ENCODE data around the gene TGFB2.
A peak's percentile ranks its signal among the peaks of the same experiment; 100 is the strongest.

Gene TGFB2

DNA sequence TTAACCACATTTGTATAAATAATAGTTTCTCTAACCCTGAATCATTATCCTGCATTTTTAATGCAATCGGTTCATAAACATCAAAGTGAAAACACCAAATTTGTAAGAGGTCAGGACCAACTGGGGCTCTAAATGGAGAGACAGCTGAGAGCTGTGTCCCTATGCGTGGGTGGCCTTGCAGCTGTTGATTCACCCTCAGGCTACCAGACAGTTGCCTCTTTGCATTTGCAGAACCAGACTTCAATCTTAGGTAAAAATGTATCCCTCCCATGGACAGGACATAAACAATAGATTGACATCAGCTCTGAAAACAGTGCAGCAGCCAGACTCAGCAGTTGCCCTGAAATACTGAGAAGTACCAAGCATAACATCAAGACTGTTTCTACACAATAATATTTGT is 8.8 kb upstream of the TGFB2 start:
- DNase-seq (ENCODE audit: low read depth): no peak

- no peak for DNase-seq (ENCODE audit: low read depth)
Observed at GRCh38 chr1:218339267-218339831, 5.8 kb upstream of the TGFB2 start.

GRCh38 chr1:218341325-218341724 is 3.8 kb upstream of the TGFB2 start:
- no peak for DNase-seq (ENCODE audit: low read depth)

GRCh38 chr1:218342091-218342490 is 3.0 kb upstream of the TGFB2 start:
- DNase-seq (ENCODE audit: low read depth): no peak

GRCh38 chr1:218345673-218346390 is 696 bp downstream of the TGFB2 start:
- DNase-seq (ENCODE audit: low read depth): no peak

- DNase-seq (ENCODE audit: low read depth): no peak
Observed at GRCh38 chr1:218346391-218347204, 1.5 kb downstream of the TGFB2 start.

DNA sequence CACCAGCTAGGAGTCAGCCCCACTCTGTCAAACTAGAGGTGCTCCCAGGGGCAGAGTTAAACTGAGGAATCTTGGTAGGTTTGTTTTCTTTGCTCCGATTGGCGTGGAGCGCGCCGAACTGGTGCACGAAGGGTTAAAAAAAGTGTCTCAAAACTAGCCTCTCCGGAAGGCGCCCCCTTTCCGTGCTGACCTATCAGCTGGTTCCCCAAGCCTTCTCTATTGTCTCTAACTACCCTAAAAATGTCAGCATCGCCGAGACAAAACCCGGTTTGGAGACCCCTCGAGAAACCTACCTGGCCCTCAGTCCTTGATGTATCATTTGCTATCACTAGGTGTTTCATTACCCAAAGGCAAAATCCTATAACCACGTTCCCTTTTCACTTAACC is 2.2 kb downstream of the TGFB2 start:
- no peak for DNase-seq (ENCODE audit: low read depth)

DNA sequence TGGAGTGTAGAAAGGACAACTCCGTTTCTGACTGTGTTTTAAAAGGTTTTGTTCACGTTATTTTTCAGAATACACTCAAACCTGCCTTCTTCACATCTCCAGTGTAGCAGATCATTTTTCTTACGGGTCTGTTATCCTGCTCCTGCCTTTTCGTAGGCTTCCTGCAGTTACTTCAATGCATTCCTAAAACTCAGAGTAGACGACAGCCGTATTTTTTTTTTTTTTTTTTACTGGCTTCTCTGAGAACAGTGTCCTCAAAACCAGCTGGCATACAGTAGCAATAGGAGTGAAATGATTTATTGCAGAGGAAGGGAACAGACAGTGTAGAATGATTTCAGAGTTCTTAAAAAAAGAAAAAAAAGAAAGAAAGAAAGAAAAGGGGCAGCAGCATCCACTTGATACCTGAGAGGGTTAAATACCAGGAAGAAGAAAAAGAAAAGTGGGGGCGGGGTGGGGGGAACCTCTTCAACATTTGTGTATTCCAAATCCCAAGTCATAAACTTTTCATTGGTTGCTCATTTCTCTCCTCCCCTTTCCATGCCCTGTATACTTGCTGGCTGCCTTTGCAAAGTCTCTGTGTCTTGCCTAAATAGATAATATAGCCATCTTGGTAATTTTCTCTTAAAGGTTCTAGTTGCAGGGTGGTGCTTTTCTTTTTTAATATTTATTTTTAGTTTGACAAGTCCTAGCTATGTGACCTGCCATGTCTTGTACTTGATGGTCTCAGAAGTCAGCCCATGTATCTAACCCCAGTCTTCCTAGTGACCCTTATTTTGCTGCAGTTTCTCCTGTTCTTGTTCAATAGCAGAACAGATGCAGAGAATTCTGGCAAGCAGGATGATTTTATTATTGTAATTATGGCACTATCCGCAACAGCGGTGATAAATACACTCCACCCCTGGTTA is 2.8 kb downstream of the TGFB2 start:
- no peak for DNase-seq (ENCODE audit: low read depth)

DNA sequence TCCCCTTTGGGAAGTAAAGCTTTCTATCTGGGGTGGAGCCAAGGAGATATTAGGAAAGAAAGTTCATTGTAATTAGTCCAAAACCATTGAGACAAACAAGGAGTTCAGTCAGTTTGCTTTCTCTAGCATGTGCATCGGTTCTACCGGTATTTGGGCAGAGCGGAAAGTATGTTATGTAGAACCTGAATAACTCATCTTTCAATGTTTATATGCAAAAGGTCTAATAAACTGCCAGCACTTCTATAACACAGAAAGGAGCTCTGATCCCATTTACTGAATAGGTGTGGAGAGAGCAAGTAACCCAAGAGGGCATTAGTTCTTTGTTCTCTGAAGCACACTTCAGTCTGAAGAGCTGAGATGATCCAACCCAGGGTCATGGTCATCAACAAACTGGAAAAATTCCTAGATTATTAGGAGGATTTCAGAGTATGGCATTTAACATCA is 3.5 kb downstream of the TGFB2 start:
- DNase-seq (ENCODE audit: low read depth): no peak

DNA sequence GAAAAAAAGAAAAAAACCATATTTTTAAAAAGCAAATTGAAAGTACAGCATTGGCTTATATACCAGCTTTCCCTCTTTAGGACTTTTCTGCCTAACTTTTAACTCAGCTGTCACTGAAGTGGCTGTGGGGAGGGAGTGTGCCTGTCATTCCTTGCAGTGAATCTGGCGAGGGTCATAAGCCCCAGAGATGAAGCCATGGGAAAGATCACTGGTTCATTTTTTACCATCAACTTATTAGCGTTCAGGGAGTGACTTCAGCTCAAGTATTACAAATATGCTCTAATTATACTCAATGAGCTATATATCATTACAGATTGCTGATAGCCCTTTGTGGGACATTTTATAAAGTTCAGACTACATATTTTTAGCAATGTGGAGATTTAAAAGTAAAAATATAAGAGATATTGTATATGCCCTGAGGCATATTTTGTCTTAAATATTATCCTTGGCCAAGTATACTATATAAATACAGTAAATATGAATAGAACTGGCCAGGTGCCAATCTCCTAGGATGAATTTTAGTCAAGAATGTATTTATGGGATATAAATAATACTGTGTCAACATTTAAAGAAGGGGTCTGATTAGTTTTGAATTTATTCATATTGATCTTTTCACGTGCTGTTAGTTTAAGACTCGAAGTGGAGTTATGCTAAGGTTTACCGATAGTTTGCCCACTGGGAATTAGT is 4.4 kb downstream of the TGFB2 start:
- no peak for DNase-seq (ENCODE audit: low read depth)

DNA sequence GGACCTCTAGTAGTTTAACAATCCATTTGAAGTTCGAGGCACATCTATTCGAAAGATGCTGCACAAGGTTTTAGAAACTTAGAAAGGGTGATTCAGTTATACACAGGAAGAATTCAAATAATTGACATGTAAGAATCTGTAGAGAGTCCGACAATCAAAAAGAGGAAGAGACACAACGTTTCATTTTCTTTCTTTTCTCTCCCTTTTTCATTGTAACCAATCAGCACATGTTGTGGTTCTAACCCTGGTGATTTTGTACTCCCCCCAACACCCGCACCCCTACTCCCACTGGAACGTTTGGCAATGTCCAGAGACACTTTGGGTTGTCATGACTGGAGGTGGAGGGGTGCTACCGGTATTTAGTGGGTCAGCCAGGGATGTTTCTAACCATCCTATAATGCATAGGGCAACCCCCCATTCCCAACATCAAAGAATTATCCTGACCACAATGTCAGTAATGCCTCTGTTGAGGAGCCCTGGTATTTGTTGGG is 4.9 kb downstream of the TGFB2 start:
- no peak for DNase-seq (ENCODE audit: low read depth)

DNA sequence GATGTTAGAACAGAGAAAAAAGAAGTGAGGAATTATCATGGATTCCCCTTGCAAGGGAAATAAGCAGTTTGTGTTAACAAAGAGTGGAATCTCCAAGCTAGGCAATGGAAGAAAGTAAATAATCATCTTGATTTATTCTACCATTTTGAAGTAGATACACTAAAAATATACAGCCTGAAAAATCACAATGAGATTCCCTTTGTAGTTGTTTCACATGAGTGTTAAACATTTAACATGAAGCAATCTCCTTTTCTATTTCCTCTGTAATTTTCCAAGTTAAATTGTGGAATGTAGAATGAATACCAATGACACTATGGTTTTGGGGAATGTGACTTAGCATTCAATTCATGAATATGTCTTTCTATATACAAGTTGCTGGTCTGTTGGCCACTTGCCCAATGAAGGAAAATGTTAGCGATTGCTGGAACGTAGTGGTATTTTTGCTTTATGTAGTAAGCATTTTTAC is 5.7 kb downstream of the TGFB2 start:
- DNase-seq (ENCODE audit: low read depth): no peak

DNA sequence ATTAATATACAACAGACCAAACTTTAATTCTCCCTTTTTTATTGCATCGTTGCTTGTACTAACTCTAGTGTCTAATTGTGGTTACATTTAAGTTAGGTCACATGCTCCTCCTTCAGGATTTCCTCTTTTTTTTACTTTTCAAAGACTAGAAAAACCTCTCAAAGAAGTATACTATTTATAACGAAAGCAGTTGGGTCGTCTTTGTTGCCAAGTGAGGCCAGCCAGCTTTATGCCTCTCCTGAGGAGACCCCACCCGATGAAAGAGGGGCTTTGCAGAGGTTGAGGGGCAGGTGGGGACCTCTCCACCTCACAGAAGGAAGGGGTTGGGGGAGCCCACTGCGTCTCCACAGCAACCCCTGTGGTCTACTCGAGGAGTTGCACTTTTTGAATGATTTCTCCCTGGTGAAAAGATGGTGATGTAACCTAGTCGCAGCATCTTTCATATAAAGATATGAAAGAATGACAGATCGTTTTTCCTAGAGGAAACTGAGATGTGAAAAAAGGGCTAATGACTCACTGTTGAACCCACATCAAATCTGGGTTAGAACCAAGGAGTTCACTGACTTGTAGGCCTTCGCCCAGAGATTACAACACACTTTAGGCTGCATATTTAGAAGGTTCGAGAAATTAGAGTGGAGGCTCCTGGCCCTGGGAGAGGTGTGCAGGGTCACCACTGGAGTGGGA is 6.4 kb downstream of the TGFB2 start:
- peak; percentile 15 for DNase-seq (ENCODE audit: low read depth)

- DNase-seq (ENCODE audit: low read depth): no peak
Observed at GRCh38 chr1:218352075-218352438, 6.9 kb downstream of the TGFB2 start.

DNA sequence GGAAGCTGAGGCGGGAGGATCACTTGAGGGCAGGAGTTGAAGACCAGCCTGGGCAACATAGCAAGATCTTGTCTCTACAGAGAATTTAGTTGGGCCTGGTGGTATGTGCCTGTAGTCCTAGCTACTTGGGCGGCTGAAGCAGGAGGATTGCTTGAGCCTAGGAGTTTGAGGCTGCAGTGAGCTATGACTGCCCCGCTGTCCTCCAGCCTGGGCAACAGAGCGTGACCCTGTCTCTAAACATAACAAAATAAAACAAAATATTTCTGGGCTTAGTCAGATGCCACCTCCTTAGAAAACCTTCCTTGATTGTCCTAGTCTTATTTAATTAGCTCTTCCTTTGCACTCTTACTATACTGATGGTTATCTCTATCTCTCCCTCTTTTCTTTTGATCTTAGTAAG is 8.5 kb downstream of the TGFB2 start:
- DNase-seq (ENCODE audit: low read depth): no peak

- no peak for DNase-seq (ENCODE audit: low read depth)
Observed at GRCh38 chr1:218355278-218355677, 10.1 kb downstream of the TGFB2 start.

DNA sequence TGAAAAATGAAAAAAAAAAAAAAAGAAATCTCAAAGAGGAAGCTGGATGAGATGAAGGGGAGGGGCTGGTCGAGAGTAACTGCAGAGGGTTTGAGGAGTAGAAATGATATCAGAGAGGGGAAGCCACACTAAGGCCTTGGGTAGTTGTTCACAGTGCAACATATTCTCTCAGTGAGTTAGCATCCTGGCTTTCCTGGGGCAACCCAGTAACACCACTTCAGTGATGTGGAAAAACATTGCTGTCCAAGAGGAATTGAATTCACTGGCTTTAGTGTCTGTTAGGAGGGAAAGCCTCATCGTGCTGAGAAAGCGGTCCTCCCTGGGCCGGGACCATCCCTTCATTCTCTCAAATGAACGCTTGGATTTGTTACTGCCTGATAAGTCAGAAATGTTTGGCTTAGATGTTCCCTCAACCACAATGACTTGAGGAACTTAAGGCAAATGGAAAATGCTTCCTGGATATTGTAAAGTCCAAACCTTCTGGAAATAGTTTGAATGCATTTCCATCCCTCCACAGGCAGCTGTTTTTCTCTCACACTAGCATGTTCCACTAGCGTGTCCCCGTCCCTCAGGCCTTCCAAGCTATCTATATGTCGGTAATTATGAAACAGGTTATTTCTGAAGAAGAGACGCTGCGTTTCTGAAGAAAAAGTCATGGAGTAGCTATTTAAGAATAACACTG is 12.2 kb downstream of the TGFB2 start:
- DNase-seq (ENCODE audit: low read depth): no peak

DNA sequence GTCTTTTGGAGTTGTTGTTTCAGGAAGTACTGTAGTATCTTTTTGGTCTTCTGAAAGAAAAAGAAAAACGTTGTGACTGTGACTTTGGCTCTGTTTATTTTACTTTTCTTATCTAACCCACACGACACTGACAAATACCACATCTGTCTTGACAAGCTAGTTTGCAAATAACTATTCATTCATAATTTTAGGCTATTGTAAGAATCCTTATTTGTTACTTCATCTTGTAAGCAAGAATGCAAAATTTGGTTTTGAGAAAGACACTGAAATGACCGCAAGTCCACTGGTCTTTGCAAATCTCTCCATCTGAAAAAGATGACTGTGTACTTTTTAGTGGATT is 12.7 kb downstream of the TGFB2 start:
- no peak for DNase-seq (ENCODE audit: low read depth)

- no peak for DNase-seq (ENCODE audit: low read depth)
Observed at GRCh38 chr1:218361298-218362065, 16.3 kb downstream of the TGFB2 start.
